Breast epithelium (tissue), 4 donors: ENCODE results near the gene CES5A. TPM values are rescaled to one million over a fixed set of nuclear protein-coding genes. Genes with fewer than 3 reads are reported as not detected.

Experiments
- DNase-seq, 2 donors: peaks; one replicate each; pipeline ENCODE4 v3.0.0-alpha.2; 2019; ENCODE audit warnings: low spot score in 2 of 2
- H3K27ac ChIP-seq, 2 donors: fragments of 200-600 bp; sonication (generic) in 1 of 2; one replicate each; pipeline ENCODE4 v1.5.1; 2016 to 2019; ENCODE audit warnings: mild to moderate bottlenecking in 1 of 2
- H3K27me3 ChIP-seq, 2 donors: fragments of 200-600 bp; sonication (generic) in 1 of 2; one replicate each; pipeline versions ENCODE4 v1.5.1 to v1.6.0; 2017 to 2019; ENCODE audit warnings: control low read depth in 1 of 2, mild to moderate bottlenecking in 1 of 2
- H3K36me3 ChIP-seq: fragments of 200-600 bp; one replicate; pipeline ENCODE4 v1.5.1; 2019
- H3K4me1 ChIP-seq, 2 donors: fragments of 200-600 bp; sonication (generic); one replicate each; pipeline ENCODE4 v1.5.1; 2016 to 2019; ENCODE audit warnings: control low read depth in 1 of 2
- H3K4me3 ChIP-seq, 3 donors: fragments of 200-600 bp; sonication (generic); 1 replicate in 2 of 3; 2 replicates in 1 of 3; pipeline ENCODE4 v1.5.1; 2016 to 2019; ENCODE audit warnings: mild to moderate bottlenecking in 3 of 3, moderate library complexity in 2 of 3
- H3K9me3 ChIP-seq, 2 donors: fragments of 200-600 bp; sonication (generic) in 1 of 2; one replicate each; pipeline ENCODE4 v1.5.1; 2016 to 2019; ENCODE audit warnings: control low read depth in 1 of 2
- POLR2A ChIP-seq: fragments of 450-650 bp; IDR thresholded peaks from one replicate; pipeline ENCODE4 v1.6.1; 2016; ENCODE audit warnings: antibody characterized with exemption, mild to moderate bottlenecking, moderate library complexity
- POLR2AphosphoS5 ChIP-seq, 3 donors: sonication (generic); formaldehyde crosslinking; IDR thresholded peaks; one replicate each; pipeline ENCODE4 v1.6.1; 2017; ENCODE audit warnings: antibody characterized with exemption in 3 of 3
- intact Hi-C: fragments of 100-400 bp; cut with DNase I; formaldehyde crosslinking; loops from one replicate; pipeline ENCODE4 v1.15.1; 2023; ENCODE audit warnings: low total_unique reads
- total RNA-seq, 3 donors: library from RNA; depleted of rRNA; stranded (reverse); fragments of >200 nt; gene quantifications; one replicate each; pipeline ENCODE4 v1.1.0, GENCODE V29; 2016
- TF ChIP-seq, protein P1 (sequence below), 3 donors: fragments of 450-650 bp; IDR thresholded peaks; one replicate each; pipeline ENCODE4 v1.5.1; 2016 to 2017; ENCODE audit warnings: antibody characterized with exemption in 3 of 3, mild to moderate bottlenecking in 3 of 3, moderate library complexity in 3 of 3

The CES5A gene
- total RNA-seq, 3 donors from 2014 or later = not detected

DNA sequence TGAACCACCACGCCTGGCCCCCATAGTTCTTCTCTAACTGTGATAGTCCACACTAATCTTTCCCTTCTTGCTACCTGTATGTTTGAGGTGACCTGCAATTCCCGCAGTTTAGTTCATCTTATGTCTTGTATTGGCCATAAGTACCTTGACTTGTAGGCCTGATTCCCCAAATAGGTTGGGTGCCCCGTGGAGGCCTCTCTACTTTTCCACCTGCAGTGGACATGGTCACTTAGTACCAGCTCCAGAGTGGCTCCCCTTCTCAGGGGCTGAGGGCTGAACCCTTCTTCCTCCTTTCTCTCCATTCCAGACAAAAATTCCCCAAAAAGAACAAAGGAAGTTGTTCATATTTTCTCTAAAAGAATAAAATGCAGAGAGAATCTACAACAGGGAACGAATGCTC, 33.5 kb upstream of the CES5A start:
- DNase-seq = no peak

DNA sequence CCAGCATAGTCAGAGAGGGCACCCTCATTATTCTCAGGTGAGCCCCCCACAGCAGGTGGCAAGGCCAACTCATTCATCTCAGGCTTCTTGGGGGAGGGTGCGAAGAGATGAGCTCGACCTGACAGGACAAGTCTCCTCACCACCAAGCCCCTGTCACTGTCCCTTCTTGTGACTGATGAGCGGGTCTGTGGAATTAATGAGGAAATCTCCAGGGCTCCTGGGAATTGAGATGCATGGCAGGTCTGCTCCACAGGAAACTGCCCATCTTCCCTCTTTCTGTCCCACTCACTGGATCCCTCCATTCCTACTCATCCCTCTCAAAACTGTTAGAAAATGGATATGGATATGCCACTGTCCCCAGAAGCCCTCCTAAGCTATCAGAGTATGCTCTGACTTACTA, 32.5 kb upstream of the CES5A start:
- no peak overlapping the region for H3K4me3 ChIP-seq
- H3K27me3 ChIP-seq = no peaks in the 10 kb centered on the region
- no peaks in the 10 kb centered on the region for H3K9me3 ChIP-seq
- H3K4me1 ChIP-seq = no peaks in the 10 kb centered on the region
- TF ChIP-seq POLR2AphosphoS5 (IDR thresholded peaks at IDR 0.05) = no peak
- no peak for TF ChIP-seq POLR2A
- TF ChIP-seq, protein P1, sequence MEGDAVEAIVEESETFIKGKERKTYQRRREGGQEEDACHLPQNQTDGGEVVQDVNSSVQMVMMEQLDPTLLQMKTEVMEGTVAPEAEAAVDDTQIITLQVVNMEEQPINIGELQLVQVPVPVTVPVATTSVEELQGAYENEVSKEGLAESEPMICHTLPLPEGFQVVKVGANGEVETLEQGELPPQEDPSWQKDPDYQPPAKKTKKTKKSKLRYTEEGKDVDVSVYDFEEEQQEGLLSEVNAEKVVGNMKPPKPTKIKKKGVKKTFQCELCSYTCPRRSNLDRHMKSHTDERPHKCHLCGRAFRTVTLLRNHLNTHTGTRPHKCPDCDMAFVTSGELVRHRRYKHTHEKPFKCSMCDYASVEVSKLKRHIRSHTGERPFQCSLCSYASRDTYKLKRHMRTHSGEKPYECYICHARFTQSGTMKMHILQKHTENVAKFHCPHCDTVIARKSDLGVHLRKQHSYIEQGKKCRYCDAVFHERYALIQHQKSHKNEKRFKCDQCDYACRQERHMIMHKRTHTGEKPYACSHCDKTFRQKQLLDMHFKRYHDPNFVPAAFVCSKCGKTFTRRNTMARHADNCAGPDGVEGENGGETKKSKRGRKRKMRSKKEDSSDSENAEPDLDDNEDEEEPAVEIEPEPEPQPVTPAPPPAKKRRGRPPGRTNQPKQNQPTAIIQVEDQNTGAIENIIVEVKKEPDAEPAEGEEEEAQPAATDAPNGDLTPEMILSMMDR (IDR thresholded peaks at IDR 0.05) = no peak
- no peak for DNase-seq
- intact Hi-C loops = no loop called here
- H3K36me3 ChIP-seq = no peaks in the 10 kb centered on the region
- H3K27ac ChIP-seq = no peak overlapping the region

More for the DNA sequence above, 33.5 kb upstream of the CES5A start:
- no peak overlapping the region for H3K4me3 ChIP-seq
- no peaks in the 10 kb centered on the region for H3K27me3 ChIP-seq
- H3K4me1 ChIP-seq = no peaks in the 10 kb centered on the region
- H3K36me3 ChIP-seq = no peaks in the 10 kb centered on the region
- intact Hi-C loops = no loop called here
- TF ChIP-seq POLR2AphosphoS5 (IDR thresholded peaks at IDR 0.05) (no peak), POLR2A (no peak)
- TF ChIP-seq, protein P1 (IDR thresholded peaks at IDR 0.05) = no peak
- H3K27ac ChIP-seq = no peak overlapping the region
- H3K9me3 ChIP-seq = no peaks in the 10 kb centered on the region

DNA sequence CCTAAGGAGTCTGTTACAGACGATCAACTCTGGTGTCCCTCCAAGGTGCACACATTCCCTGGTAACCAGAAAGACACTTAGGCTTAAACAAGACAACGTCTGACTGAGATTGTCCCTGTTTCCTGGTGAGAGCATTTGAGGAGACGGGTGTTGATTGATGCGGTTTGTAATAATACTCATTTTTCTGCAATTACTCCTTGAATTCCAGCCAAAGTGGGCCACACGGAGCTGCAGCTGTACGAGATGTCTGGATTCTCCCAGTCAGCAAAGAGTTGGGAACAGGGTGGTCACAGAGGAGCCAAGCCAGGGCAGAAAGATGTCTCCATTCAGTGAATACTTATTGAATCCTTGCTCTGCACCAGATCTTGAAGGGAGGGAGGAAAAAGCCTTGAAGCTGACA, 30.9 kb upstream of the CES5A start:
- no peak for DNase-seq
- Histone ChIP-seq H3K27ac (no peak overlapping the region), H3K4me1 (no peaks in the 10 kb centered on the region), H3K36me3 (no peaks in the 10 kb centered on the region), H3K4me3 (no peak overlapping the region), H3K27me3 (no peaks in the 10 kb centered on the region), H3K9me3 (no peaks in the 10 kb centered on the region)
- TF ChIP-seq POLR2A (no peak), POLR2AphosphoS5 (IDR thresholded peaks at IDR 0.05) (no peak)
- TF ChIP-seq, protein P1 (IDR thresholded peaks at IDR 0.05) = no peak
- intact Hi-C loops = no loop called here

DNA sequence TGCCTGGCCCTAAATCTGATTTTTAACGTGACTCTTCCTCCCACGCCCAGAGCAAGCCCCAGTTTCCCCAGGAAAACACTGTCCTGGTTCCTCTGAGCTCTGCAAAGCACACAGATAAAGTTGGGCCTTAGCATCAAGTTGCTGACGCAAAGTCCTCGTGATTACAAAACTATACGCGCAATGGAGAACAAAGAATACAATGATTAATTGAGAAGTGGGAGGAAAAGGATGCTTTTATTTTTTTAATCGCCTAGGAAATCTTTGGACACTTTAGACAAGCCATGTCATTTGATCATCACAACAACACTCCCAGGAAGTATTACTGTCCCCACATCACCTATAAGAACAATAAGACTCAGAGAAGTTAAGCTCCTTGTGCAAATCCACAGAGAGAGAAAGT, 30.5 kb upstream of the CES5A start:
- TF ChIP-seq POLR2A (no peak), POLR2AphosphoS5 (IDR thresholded peaks at IDR 0.05) (no peak)
- TF ChIP-seq, protein P1 (IDR thresholded peaks at IDR 0.05) = no peak
- DNase-seq = no peak
- Histone ChIP-seq H3K4me1 (no peaks in the 10 kb centered on the region), H3K4me3 (no peak overlapping the region), H3K27me3 (no peaks in the 10 kb centered on the region), H3K27ac (no peak overlapping the region), H3K9me3 (no peaks in the 10 kb centered on the region), H3K36me3 (no peaks in the 10 kb centered on the region)
- intact Hi-C loops = no loop called here

DNA sequence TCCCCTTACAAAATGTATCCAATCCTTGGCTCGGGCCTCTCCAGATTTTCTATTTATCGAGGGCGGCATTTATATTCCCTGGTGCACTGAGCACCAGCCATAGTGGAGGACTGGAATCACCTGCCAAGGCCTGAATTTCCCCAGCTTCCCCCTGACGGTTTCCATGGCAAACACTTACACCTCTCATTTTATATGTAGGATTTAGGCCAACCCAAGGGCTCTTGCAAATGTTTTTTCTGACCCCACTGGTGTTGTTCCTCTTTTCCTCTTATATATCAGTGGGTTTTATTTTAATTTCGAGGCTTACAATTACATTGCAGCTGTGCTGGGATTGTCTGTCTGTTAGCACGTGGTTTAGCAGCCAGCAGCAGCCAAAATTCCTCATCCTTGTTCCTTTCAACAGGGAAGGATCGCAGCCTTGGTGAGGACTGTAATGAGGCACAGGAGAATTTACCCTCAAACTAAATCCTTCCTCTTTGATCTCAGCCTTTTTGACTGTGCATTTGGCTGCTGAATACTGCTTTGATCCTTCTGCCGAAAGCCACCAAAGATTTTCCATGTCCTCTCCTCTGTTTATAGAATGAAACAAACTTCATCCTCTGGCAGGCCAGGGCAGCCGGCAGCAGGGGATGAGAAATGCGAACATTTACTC, 26.5 kb upstream of the CES5A start:
- H3K4me3 ChIP-seq = no peak overlapping the region

More for the DNA sequence above, 26.5 kb upstream of the CES5A start:
- H3K36me3 ChIP-seq = no peaks in the 10 kb centered on the region
- H3K4me1 ChIP-seq = no peaks in the 10 kb centered on the region
- no peak overlapping the region for H3K27ac ChIP-seq
- no peak for DNase-seq
- no peaks in the 10 kb centered on the region for H3K9me3 ChIP-seq
- intact Hi-C loops = no loop called here
- TF ChIP-seq POLR2AphosphoS5 (IDR thresholded peaks at IDR 0.05) (no peak), POLR2A (no peak)
- TF ChIP-seq, protein P1 (IDR thresholded peaks at IDR 0.05) = no peak
- no peaks in the 10 kb centered on the region for H3K27me3 ChIP-seq
